HTERT RPE-1 (cell line): ENCODE measurements around the gene ARHGAP6.

Source experiments
- in situ Hi-C: fragments of 300-500 bp; cut with MboI; formaldehyde crosslinking; loops from 4 replicates; pipeline ENCODE4 v1.14.3; 2020; ENCODE audit warnings: low sequenced_read_pairs

The ARHGAP6 gene

DNA sequence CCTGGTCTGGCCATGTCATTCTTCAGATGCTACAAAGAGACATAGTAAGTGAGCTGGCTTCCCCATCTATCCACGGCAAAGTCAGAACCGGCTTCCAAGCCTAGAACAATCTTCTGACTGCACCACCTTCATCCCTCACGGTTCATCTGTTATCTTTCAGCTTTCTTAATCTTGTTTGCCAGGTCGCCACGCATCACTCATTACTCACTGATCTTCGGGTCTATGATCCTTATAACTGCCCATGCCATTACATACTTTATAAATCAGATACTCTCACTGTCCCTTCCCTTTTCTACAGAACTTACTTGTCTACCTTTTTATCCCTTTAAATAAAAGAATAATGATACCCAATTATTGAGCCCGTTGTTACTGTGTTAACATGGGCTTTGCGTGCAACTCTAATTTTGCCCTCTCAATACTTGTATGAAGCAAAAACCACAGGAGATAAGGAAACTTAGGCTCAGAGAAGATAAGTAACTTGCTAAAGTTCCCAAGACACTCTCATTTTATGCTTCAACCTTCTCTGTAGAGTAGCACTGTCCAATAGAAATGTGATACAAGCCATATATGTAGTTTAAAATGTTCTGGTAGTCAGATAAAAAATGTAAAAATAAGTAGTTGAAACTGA, 200.8 kb downstream of the ARHGAP6 start:
- in situ Hi-C loops: no loop called here

DNA sequence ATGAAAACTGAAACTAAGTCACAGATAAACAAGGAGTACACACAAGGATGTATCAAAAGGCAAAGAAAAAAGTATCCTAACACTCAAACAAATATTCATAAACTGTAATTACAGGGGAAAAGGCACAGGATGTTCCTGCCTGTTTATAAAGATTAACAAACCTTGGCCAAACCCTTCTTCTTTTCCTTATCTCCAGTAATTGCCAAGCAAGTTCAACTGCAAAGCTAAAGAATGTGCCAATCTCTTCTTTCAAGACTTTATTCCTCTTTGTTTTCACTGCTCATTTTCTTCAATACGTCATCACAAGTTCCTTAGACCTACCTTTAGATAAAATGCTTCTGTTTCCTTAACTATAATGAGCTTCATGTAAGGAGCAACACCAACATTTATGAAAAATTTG, 201.3 kb downstream of the ARHGAP6 start:
- in situ Hi-C loops: no loop called here

DNA sequence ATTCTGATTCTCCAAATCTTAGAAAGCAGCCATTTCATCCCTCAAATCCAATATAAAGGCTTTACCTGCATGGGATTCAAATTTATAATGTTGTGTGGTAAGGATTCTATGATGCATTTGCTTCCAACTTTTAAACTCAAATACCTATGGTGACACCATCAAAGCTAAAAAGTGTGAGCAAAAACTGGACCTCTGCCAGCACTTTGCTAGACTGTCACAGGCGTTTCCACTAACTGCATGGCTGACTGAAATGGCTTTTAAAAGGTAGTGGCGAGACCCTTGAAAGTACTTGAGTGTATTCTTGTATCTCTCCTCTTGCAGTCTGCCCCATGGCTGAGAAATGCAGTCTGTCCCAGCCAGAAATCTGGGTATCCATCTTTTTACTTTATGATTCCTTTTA, 203.1 kb downstream of the ARHGAP6 start:
- in situ Hi-C loops: no loop called here

DNA sequence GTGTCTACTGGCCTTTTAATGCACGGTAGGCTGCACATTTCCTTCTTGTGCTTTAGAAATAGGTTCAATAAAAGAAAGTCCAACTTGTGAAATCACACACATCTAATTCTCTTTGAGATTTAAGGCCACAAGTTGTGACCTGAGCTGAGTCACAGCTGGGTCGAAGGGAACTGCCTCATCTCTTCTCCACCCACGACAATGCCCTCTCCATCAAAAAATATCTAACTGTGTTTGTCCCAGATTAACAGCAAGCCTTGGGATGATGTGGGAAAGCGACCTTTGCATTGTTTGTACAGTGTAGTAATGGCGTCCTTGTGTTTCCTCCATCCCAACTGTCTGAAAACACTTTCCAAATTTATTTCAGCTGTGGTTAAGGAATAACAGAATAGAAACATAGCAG, 203.6 kb downstream of the ARHGAP6 start:
- in situ Hi-C loops: no loop called here

DNA sequence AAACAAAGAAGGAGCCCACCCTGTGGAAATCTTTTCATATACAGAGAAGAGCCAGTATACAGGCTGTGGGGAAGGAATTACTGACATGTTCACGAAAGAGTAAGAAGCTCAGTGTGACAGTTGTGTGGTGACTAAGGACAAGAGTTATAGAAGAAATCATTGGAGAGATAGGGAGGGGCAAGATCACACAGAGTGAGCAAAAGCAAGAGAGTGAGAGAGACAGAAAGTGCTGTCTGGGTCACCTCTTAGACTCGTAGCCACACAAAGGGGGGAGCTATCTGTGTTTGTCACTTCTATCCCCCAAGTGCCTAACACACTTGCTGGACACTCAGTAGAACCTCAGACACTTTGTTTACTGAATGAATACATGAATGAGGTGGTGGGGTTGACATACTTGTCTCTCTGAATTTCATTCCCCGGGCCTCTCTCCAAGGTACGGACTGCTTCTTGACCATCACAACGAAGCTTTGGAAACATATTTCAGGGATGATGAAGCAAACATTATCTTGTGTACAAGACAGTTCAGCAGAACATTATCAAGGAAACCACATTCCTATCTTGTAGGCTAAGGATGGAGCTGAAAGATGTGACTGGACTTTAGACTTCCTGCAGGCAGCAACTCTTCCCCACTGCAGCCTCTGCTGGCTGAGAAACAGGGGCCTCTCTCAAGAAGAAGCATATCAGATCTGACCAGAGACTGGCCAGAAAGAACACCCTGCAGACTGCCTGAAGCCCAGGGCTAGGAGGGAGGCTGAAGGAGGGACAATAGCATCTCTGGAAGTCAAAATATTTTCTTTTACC, 204.3 kb downstream of the ARHGAP6 start:
- in situ Hi-C loops: no loop called here

DNA sequence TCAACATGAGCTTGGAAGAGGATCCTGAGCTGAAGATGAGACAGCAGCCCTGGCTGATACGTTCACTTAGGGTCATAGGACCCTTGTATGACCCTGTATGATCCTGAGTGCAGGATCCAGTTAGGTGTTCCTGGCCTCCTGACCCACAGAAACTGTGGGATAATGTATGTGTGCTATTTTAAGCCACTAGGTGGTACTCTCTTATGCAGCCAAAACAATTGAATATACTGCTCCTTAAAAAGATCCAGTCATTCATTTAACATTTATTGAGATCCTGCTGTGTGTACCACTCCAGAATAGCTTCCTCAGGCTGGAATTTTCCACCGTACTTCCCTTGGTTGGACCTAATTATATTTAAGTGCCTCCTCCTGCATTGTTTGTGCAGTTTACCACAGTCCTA, 205.4 kb downstream of the ARHGAP6 start:
- in situ Hi-C loops: no loop called here

DNA sequence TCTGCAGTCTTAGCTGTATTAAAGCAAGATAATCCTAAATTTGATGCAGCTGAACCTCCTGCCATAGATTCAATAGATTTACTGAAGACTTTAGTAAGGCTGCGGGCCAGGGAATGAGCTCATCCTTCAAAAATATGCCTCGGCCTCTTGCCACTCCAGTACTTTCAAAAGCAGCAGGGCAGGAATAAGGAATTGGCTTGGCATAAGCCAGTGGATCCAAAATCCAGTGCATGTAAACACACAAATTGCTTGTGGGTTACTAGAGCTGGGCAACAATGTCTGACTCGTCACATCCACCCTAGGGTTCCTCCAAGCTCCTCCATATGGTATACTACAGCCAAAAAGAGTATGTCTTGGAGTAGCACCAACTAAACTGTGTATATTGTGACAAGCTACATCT, 207.6 kb downstream of the ARHGAP6 start:
- in situ Hi-C loops: no loop called here

DNA sequence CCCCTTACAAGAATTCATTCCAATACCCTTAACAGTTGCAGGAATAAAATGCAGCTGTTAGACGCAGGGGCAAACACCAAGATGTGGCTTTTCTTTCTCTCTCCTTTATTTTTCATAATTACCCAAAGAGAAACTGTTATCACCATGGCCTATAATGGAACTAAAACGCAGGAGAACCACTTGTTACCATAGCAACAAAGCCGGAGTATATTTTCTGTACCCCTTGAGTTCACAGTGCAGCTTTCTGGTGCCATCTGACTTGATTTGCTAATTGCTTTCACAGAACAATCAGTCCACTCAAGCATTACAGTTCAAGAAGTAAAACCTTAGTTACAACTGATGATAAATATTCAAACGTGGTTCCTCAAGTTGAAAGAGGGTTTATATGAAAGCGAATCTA, 214.6 kb downstream of the ARHGAP6 start:
- in situ Hi-C loops: no loop called here

DNA sequence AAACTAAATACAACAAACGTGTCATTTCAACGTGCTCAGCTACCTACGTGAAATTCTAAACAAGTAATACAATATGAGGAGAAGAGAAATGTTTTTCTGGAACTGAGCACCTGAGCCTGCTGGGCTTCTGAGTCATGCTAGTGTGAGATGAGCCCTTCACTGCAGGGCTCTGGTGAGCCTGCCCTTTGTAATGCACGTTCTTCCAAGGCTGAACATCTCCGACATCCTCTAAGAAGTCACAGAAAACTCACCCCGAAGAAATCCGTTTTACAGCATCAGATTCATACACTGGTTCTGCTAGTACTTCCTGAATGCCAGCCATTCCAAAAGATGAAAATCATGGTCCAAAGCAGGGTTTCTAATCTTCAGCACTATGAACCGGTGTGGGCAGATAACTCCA, 215.4 kb downstream of the ARHGAP6 start:
- in situ Hi-C loops: no loop called here

DNA sequence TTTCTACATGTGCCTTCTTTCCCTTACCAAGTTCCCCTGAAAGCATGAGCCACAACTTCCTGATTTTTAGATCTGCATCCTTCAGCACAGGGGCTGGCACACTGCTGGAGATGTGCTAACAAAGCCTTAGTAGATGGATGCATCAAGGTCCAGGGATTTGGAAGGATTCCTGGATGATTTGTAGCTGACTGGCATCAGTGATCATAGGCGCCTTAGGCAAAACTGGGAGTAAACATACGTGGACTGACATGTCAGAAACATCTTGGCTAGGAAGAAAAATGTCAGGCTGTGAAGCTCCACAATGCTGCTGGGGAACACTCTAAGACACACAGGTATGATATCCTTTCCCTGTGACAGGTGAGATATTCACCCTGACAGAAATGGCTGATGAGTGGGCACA, 216.1 kb downstream of the ARHGAP6 start:
- in situ Hi-C loops: no loop called here

DNA sequence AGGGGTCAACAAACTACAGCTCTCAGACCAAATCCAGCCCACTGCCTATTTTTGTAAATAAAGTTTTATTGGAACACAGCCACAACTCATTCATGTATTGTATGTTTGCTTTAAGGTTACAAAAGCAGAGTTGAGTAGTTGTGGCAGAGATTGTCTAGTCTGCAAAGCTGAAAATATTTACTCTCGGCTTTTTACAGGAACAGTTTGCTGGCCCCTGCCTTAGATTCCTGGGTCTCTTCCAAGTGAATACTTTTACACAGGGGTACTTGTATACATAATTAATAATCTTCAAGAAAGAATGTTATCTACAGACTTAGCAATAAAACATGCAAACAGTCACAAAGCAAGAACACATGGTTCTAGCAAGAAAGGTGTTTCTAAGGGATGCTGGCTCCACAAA, 218.3 kb downstream of the ARHGAP6 start:
- in situ Hi-C loops: no loop called here

DNA sequence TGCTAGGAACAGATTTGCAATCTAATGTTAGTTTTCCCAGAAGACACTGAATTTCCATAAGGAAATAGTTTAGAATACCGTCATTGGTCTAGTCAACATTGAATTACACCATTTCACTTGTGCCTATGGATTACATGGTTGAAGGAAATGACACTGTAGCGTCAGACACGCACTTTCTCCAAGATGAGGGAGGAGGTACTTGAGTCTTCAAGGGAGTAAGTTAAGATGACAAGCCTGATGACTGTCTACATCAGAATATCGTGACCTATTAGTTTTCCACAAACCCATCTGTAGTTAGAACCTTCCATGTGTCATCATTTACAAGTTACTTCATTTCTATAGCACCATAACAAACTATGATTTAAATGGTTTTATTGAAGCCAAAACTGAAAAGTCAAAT, 218.8 kb downstream of the ARHGAP6 start:
- in situ Hi-C loops: no loop called here

DNA sequence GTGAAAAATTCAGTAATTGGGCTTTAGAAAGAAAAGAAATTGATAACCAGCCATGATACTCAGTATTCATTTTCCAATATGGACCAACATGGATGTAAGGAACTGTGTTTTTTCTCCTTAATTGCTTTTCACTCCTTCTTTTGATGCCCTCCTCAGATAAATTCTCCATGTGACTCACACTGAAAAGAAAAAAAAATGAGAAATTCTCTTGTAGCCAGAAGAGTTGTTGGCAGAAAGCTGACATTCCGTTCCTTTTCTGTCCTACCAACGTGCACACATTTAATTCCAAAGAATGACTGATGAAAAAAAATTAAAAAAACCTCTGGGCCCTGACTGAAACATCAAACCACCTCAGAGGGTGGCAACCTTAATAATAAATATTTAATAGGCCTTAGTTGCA, 219.4 kb downstream of the ARHGAP6 start:
- in situ Hi-C loops: no loop called here

DNA sequence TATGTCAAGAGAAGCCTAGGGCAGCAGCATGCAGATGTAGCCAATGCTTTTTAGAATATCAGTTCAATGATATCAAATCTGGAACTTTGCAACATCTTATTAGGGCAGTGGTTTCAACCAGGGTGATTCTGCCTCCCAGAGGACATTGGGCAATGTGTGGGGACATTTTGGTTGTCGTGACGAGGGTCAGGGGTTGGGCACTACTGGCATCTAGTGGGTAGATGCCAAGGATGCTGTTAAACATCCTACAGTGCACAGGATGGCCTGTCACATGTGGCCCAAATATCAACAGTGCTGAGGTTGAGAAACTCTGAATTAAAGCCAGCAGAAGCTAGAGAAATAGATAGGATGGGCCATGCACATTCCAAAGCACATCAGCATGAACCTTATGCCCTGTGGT, 220.2 kb downstream of the ARHGAP6 start:
- in situ Hi-C loops: no loop called here

DNA sequence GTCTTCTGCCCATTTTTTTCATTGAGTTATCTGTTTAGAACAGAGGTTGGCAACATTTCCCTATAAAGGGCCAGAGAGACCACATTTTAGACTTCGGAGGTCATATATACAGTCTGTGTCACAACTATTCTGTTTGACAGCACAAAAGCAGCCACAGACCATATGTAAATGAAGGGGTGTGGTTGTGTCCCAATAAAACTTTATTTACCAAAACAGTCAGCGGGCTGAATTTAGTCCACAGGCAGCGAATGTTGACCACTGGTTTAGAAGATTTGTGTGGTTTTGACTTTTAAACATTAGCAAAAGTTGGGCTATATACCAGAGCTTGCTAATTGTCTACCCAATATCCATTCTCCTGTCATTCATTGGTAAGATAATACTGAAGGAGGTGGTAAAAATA, 221.7 kb downstream of the ARHGAP6 start:
- in situ Hi-C loops: no loop called here

DNA sequence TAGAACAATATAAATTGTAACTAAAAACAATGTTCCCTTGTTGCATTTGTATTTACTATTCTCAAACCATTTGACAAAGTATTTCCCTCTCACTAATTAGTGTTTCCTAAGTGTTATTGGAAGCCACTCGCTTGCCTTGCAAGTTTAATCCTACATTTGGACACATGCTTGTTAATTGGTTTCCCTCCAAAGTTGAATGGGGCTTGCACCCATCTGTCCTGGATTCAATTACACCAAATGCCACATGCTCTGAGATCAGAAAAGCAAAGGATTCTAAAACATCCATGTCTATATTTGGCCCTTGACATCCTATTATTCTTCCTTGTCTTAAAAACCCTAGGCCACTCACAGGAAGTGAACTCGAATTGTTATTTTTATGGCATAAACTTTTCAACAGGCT, 225.9 kb downstream of the ARHGAP6 start:
- in situ Hi-C loops: no loop called here

DNA sequence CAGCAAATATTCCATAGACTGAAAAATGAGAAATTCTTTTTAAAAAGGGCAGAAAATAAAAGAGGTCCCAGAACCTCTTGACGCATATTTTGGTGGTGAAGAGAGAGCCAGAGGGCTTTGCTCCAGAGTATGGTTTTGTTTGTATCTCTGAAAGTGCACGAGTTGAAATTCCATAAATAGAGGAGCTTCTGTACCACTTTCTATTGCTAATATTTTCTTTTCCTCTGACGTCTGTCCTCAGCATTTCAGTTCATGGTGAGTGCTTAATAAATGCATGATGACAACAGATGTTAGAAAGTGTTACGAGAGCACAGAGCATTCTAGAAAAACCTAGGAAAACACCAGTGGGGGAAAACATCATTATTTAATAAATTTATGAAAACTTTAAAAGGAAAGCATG, 227.0 kb downstream of the ARHGAP6 start:
- in situ Hi-C loops: no loop called here

DNA sequence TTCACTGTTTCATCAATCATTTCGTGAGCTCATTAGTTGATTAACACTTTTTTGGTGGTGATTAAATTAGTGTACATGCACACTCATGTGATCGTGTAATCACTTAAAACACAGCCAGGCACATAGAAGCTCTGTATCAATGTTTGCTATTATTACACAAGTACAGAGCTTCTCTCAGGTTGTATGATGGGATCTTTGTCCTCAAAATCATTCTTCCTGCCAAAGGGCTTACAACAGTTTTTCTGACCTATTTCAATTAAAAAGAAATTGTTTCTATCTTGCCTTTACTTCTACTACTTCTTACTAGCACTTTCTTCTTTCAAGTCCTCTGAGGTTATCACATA, 227.4 kb downstream of the ARHGAP6 start:
- in situ Hi-C loops: no loop called here

DNA sequence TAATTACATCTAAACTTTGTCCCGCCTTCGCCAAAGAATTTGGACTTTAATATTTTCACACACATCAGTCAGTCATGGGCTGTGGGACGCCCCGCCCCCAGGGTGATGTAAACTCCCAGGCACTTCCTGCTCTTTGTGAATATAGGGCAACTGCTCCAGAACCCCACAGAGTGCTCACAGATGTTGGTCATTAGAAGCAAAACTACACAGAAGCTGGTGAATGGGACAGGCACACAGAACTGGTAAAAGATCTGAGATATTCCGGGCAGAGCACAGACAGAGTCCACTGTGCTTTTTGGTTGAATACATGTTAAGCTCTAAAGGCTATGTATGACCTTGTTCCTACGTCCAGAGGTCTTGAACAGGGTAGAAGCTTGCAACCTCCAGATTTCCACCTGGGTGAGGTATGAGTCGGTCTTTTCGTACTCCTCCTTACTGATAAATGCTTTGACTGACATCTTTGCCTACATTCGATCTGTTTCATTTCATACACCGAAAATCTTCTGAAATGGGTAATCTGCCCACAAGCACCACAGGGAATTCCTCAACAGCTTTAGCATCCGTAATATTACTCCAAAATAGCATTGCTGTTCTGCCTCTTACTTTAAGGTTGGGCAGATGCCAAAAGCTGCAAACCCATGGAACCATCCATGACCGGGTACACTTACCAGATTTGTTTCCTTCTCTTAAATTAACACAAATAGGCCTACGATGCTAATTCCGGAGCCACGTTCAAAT, 227.9 kb downstream of the ARHGAP6 start:
- in situ Hi-C loops: no loop called here

DNA sequence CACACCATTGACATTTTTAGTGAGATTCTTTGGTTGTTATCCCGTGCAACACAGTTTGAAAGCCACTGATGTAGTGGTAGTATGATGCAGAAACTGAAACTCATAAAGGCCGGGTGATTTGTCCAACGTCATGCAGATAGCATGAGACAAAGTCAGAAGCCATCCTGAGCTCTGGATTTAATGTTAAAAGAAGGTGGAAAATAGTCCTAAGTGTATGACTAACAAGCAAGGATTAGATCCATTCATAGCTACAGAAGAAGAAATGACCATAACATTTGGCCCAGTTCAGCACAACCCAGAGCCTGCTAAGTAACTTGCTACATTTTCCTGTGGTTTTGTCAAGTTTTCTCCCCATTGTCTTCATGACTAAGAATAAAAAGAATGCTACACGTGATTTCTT, 230.2 kb downstream of the ARHGAP6 start:
- in situ Hi-C loops: no loop called here

DNA sequence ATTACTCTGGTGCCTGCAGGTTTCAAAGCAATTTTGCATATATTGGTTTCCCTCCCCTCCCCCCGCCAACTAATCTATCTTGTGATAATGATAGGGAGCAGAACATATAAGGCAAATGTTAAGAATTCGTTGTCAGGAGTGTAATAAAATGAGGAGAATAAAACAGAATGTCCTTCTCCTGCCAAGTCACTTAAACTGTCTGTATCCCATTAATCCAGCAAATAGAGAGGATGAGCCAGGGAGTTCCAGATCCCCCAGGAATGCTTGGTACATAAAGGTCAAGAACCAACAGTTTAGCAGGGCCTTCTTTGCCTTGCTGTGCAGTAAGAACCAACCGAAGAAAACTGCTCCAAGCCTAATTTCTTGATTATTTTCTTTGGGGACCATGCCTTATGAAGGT, 231.1 kb downstream of the ARHGAP6 start:
- in situ Hi-C loops: no loop called here

DNA sequence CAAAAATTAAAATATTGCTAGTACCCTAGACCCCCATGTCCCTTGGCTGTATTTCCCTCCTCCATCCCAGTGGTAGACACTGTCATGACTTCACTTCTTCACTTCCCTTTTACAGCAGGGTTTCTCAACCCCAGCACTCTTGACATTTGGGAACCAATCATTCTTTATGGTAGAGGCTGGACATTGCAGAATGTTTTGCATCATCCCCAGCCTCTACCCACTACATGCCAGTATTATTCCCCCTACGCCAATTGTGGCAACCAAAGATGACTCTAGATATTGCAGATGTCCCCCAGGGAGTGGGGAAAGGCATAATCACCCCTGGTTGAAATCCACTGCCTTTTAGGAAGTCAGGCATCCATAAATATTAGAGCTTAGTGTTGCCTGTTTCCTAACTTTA, 233.9 kb downstream of the ARHGAP6 start:
- in situ Hi-C loops: no loop called here
